GM21360 (cell line): ENCODE measurements around the gene GPR143.
A peak's percentile ranks its signal among the peaks of the same experiment; 100 is the strongest.

Source experiments
- ATAC-seq: cut with Tn5 transposase; IDR thresholded peaks from one replicate; pipeline ENCODE4 v1.9.1; 2021; ENCODE audit warnings: mild to moderate bottlenecking, moderate library complexity; ENCODE audit not compliant: unreplicated experiment

GPR143 gene

DNA sequence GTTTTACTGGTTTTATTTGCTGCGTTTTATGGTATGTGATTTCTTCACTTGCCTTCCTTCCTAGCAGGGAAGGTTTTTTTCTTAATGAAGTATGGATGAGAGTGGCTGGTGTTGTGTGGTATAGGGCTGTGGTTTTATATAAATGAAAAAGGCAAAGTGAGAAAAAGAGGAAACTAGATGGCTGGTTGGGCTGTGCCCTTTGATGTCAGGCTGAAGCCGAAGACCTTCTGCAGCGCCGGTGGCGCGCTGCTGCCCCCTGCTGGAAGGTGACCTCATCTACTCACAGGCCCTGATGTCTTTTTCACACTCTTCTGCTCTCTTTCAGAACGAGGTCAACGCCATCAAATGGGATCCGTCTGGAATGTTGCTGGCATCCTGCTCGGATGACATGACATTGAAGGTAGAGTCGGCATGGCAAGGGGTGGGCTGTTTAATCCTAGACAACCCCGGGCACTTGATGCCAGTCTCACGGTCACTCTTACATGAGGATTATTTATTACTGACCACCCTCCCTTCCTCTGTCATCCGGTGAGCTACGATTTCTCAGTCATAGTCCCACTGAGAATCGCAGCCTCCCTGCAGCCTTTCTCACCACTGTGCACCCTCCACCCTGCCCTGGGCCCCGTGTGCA is 56.6 kb downstream of the GPR143 start:
- peak; percentile 90 for ATAC-seq

DNA sequence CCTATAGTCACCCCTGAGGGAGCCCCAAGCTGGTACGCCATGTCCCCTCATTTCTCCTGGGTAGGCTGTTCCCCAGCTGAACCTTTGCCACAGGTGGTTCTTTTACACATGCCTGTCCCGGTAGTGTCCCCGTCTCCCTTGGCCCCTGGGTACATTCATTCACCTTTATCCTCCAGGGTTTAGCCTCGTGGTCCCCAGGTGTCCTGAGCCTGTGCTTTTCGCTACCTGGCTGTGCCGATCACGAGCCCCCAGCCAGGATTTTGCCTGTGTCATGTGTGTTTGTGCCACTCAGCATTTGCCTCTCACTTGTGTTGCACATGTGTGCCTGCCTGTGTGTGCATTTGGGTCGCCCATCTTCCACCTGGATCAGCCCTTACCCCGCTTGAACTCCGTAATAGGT is 57.6 kb downstream of the GPR143 start:
- no peak for ATAC-seq

DNA sequence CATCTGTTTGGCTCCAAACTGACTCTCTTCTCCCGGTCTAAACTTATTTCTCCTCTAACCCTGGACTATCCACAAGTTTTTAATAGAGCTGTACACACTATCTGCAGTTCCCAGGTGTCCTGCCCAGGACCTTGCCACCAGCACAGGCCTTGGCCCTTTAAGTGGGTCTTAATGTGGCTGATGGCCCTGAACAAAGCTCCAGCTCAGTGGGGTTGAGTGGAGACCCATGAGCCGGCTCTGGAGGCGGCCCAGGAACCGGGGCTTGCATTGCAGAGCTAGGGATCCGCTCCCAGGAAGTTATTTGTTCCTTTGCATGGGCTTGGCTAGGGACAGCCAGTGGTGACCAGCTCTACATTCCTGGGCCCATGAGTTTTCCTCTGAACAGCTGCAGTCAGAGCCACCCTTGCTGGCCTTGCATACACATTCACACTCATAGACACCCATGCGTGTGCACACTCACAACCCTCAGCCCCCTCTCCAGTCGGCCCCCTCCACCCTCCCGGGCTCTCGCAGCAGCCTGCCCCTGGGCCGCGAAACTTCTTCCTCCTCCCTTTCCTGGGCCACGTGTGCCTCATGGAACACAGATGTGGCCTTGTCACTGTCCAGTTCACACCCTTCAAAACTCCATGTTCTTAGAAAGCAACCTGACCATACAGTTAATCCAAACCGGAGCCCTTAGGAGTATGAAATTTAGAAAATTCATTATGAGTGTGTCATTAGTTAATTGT is 58.2 kb downstream of the GPR143 start:
- ATAC-seq = no peak

DNA sequence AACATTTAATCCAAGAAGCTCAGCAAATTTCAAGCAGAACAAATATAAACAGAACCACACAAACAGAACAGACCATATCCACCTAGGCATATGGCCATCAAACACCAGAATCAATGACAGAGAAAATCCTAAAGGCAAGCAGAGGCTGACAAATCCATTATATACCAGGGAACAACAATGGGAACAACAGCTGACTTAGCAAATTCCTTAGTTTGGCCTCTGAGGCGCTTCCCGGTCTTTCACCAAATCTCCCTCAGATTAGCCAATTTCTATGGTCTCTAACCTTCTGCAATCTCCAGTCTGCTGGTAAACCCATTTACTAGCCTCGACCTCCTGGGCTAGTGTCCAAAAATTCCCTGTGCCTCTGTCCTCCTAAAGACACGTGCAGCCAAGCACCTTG is 59.2 kb downstream of the GPR143 start:
- no peak for ATAC-seq

DNA sequence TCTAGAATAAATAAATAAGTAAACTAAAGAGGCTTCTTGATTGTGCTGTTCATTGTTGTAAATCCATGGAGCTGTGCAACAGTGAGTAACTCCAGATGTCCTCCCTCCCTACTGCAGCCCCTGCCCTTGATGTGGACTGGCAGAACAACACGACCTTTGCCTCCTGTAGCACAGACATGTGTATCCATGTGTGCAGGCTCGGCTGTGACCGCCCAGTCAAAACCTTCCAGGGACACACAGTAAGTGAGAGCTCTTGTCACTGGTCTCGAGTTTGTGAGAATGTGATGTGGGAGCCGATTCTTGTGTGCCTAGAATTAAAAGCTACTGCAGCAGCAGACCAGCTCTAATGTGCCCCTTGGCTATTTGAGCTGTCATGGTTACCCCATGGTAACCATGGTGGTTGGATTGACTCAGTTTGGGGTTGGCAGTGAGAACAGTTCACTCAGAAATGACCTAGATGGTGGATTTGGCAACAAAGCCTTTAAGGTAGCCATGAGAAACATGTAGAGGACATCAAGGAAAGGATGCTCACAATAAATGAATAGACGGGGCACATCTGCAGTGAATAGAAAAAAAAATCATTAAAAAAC is 60.7 kb downstream of the GPR143 start:
- ATAC-seq = no peak

DNA sequence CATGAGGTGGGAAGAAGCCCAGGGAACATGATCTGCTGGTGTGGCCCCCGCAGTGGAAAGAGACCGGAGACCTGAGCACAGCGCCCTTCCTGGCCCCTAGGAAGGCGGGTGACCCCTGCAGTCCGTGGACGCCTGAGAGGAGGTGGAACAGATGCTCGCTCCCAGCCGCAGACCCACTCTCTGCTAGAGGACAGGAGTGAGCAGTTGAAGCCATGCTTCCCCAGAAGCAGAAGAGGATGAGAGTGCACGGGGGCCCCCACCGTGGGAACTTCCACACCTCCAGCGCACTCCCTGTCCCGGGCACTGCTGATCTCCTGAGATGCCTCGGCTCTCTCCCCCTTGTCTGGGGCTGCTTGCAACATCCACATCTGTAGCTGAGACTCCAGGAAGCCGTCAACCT is 62.2 kb downstream of the GPR143 start:
- ATAC-seq = no peak

DNA sequence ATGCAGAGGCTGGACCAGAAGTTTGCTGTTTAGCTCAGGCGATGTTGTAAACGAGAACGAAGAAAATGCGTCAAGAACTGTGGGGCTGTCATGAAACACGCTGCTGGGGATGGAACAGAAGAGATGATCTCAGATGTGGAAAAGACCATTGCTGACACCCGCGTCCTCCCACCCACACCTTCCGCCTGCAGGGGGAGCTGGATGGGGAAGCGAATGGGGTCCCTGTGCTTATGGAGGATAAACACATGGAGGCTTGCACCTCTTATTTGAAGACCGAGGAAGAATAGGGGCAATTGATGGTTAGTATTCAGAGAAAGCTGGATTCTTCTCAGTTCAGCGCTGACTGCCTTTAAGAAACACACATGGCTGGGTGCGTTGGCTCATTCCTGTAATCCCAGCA is 63.9 kb downstream of the GPR143 start:
- ATAC-seq = no peak

DNA sequence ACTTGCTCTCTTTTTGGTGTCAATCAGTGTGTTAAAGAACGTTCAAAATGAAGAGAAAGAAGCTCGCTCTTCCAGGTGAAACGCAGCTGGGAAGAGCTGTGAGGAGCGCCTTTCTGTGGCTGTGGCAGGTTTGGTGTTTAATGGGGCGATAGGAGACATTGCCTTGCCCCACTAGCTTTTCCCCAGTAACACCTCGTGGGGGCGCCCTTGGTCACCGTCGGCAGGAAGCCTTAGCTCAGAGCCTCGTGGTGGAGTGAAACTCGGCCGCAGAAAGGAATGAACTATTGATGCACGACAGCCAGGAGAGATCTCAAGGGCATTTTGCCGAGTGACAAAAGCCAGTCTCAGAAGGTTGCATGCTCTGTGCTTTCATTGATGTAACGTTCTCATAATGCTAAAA is 65.1 kb downstream of the GPR143 start:
- no peak for ATAC-seq

DNA sequence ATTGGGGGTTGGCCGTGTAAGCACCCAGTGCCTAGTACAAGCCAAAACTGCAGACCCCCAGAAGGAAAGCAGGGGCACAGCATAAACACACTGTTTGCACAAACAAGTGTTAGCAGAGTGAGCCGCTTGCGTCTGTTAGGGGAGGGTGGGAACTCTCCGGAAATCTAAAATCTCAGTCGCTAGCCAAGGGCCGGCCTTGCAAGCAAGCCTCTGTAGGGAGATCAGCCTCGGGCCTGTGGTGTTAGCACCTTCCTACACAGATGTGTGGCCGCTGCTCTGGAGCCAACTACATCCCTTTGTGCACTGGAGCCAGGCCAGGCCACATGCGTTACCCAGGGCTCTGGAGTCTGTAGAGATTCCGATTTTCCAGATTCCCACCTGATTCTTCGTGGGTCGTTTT is 67.1 kb downstream of the GPR143 start:
- no peak for ATAC-seq

DNA sequence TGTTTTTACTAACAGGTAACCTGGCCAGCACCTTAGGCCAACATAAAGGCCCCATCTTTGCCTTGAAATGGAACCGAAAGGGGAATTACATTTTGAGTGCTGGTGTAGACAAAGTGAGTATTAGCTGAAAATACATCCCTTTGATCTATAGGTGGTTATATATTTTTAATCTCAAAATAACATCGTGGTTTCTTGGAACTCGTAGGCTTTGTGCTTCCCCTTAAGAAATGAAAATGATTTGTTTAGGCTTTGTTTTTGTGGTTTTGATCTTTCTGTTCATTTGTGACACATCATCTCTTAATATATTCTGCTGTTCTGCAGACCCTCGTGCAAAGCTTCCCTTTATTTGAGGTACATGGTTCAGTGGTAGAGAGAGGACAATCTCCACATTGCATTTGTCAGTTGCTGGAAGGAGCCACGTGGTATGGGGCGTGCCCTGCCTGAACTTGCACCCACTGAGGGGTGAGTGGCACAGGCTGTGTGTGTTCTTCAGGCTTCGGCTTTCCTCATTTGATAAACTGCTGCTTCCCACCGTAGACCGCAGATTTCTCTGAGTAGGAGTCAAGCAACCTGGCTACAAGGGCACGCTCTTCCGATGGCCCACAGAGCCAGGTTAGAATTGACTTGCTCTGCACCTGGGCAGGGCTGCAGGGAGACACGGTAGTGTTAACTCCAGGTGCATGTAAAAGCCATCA is 72.2 kb downstream of the GPR143 start:
- ATAC-seq = no peak

DNA sequence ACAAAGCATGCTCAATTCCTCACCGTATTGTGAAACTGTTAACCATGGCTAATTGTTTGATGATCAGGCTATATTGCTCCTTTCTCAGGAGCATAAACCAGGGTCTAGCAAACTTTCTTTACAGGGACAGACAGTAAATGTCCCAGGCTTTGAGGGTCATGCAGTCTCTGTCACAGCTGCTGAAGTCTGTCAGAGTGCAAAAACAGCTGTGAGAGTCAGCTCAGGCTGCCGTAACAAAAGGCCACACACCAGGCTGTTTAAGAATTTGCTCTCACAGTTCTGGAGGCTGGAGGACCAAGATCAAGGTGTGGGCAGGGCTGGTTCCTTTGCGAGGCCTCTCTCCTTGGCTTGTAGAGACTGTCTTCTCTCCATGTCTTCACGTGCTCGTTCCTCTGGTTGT is 75.6 kb downstream of the GPR143 start:
- ATAC-seq = no peak

DNA sequence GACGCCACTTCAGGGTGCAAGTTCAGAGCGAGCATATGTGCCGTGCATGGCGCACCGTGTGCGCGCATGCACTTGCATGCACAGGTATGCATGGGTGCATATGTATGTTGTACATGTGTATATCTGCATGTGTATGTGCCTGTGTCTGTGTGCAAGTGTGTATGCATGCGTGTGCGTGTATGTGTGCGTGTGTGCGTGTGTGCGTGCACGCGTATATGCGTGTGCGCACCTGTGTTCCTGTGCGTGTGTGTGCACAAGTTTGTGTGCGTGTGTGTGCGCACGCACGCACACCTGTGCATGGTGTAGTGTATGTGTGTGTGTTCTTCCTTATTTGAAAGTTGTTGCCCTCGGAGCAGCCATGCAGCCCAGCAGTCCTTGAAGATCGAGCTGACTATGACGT is 76.8 kb downstream of the GPR143 start:
- ATAC-seq = no peak

DNA sequence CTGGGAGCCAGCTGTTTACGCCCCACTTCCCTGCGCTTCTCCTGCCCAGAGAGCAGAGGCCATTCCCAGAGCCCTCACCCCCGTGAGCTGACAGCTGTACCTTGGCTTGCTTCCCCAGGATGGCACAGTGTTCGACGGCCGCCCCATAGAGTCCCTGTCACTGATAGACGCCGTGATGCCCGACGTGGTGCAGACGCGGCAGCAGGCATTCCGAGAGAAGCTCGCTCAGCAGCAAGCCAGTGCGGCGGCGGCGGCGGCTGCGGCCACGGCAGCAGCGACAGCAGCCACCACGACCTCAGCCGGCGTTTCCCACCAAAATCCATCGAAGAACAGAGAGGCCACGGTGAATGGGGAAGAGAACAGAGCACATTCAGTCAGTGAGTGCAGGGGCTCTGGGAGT is 77.7 kb downstream of the GPR143 start:
- ATAC-seq = no peak

DNA sequence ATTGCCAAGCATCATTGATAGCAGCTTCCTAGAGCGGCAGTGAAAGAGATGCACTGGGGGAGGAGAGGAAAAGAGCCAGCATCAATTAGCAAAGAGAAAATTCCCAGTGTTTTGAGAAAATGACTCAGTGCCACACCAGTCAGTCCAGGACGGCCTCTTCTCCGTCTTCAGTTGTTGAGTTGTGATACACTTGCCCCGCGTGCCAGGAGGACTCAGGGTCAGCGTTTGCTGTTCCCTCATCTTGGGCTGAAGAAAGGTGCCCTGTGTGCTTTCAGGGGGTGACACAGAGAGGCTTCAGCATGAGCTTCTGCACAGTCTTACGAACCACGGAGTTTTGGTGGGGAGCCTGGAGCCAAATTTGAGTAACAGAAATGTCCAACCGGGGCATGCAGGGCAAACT is 82.3 kb downstream of the GPR143 start:
- no peak for ATAC-seq

DNA sequence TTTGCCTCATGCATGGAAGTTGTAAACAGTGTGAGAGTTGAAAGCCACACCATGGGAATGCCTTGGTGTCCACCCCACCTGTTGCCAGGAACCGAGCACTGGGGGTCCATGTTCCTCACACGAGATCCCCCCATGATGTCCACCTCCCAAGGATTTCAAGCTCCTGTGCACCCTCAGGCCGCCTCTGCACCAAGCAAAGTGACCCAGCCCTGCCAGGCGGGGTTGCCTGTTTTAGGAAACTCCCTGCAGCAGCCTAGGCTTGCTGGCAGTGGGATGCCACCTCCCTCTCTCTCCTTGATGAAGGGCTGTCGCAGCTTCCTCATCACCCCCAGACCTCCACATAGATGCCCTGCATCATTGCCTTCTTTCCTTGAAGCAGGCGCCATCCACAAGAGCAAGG is 82.8 kb downstream of the GPR143 start:
- ATAC-seq = no peak

DNA sequence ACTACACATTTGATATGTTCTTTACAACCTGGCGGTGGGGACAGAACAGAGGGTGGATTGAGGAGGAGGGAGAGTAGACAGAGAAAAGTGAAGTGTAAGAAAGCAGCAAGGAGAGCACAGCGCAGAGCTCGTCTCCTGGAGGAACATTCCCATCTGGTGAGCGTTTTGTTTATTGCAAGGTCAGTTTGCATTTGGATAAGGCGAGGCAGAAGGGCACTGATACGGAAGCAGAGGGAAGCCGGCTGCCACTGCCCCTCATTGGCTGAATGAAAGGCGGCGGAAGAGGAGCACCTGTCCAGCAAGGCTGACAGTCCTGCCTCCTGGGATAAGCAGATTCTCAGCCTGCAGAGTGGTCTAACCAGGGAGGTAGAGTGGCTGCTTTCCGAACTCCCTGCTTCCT is 83.2 kb downstream of the GPR143 start:
- no peak for ATAC-seq

DNA sequence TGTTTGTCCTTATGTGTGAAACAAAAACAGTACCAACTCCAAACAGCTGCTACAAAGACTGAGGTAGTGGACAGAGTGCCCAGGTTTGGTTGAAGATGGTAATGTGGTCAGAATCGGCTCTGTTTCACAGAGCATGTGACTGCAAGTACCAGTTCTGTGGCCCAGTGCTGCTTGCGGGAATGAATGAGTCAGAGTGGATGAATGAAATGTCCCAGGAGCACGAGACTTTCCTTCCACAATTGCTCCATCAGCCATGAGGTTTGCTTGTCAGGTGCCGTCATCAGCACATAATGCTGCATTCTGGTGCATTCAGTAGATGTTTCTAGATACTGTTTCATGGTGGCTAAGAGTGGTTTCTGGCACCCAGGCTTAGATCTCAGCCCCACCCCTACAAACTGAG is 84.2 kb downstream of the GPR143 start:
- no peak for ATAC-seq

DNA sequence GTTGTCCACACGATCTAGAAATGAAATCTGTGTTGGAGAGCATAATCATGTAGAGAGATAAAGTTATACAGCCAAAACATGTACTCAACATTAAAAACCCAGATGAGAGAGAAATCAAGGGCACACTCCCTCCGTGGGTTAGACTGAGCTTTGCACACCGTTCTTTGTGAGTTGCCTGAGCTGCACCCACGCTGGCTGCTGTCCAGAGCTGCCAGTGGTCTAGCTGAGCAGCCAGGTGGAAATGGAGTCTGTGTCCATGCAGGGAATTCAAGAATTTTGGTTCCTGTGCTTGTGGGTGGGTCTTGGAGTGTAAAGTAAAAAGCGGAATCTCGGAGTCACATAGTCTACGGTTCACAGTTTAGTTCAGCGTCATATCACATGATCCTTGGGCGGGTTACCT is 84.6 kb downstream of the GPR143 start:
- no peak for ATAC-seq

DNA sequence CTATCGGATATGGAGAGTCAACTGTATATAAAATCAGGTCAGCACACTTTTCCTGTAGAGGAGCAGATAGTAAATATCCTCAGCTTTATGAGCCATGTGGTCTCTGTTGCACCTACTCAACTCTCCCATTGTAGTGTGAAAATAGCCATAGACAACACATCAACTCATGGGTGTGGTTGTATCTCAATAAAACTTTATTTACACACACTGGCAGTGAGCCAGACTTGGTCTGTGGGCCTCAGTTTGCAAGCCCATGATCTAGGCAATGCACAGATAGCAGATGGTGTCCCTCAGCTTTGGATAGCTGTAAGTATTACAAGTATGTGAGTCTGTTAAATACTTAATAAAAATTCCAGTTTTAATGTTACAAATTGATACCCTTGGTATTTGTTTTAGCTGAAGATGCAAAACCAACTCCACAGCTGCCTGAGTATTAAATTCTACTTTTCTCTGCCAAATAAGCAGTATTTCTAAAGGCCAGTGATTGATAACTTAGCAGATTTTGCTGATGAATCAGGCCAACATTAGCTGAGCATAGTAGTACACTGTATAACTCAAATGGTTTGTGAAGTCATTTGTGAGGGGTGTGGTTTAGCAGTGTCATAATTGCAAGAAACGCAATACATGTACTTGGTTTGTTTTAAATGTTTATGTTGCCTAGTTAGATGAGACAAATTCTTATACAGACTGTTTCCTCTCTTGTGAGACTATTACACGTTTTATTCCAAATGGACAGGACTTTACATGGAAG is 87.3 kb downstream of the GPR143 start:
- ATAC-seq = no peak

DNA sequence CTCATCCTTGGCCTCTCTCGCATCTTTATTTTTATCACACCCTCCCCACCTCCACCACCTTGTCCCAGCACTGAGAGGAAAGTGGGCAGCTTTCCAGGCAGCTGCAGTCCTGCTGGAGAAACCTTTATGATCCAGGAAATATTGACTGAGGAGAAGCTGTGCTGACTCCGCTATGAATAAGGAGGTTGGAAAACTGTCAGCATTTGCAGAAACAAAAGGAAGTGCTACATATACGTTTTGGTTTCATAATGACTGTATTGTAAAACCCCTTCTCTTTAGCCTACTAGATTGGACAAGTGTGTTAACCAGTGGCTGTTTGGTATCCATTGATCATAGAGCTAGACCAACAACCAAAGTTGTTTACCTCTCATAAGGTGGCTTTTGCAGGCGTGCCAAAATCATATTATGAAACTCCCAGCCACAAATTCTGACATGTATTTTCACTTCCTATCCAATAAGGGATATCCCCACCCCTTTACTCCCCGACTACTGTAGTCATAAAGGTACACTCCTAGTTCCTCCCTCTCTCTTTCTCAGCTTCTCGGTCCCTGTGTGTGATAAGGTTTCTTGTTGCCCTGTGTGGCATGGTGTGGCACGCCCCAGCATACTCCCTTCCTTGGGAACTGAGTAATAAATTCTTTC is 88.4 kb downstream of the GPR143 start:
- peak; percentile 99 for ATAC-seq

DNA sequence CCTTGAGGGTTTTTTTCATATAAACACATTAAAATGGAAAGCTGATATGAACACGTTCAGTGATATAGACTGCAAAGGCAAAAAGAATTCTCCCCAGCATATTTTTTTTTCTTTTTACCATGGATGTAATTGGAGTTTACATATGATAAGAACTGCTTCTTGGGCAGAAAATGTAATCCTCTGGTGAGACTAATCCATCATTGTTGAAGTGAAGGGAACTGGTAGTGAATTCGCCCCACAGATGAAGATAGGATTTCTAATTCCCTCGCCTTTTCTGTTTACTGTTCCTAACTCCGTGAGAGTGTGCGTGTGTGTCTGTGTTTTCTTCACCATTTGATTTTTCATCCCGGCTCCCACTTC is 88.9 kb downstream of the GPR143 start:
- no peak for ATAC-seq
